B cell (primary cell): Measurements from ENCODE around the gene CLK2. TPM values are rescaled to one million over a fixed set of nuclear protein-coding genes. Genes with fewer than 3 reads are reported as not detected.

Experiments
- ATAC-seq: fragments of 200-7000 bp; cut with Tn5 transposase; one replicate; pipeline ENCODE4 v1.10.0; 2021; ENCODE audit warnings: low read depth, mild to moderate bottlenecking, moderate number of reproducible peaks, moderate library complexity
- CTCF ChIA-PET: fragments of 350-600 bp; sonication (Branson Sonifier 250); formaldehyde crosslinking; loops from one replicate; lab custom pipeline; 2021; ENCODE audit warnings: antibody characterized with exemption, inconsistent platforms; lab: Charles Lee
- POLR2A ChIA-PET: fragments of 350-600 bp; sonication (Branson Sonifier 250); formaldehyde crosslinking; loops from one replicate; lab custom pipeline; 2021; ENCODE audit warnings: antibody characterized with exemption; lab: Charles Lee
- DNase-seq: peaks from one replicate; pipeline ENCODE4 v3.0.0; 2013
- H2AFZ ChIP-seq: 2 replicates; pipeline ENCODE4 v1.6.1; 2012; ENCODE audit warnings: mild to moderate bottlenecking, low read depth, low read length; ENCODE audit not compliant: insufficient read depth, poor library complexity, severe bottlenecking
- H3K27ac ChIP-seq, 2 donors: 1 replicate in 1 of 2; 2 replicates in 1 of 2; pipeline ENCODE4 v1.5.1; 2012 to 2013; ENCODE audit warnings: low read length in 2 of 2, mild to moderate bottlenecking in 2 of 2, moderate library complexity in 1 of 2
- H3K27me3 ChIP-seq, 4 experiments: fragments of 200-600 bp in 1 of 4; sonication (generic) in 1 of 4; replicated peaks in 1 of 4; 1 replicate in 2 of 4; 2 replicates in 2 of 4; pipeline versions ENCODE4 v1.6.1 to v1.7.0; 2013 to 2016; ENCODE audit warnings: low read length in 3 of 4, mild to moderate bottlenecking in 2 of 4, mixed read lengths in 1 of 4, moderate library complexity in 1 of 4; ENCODE audit not compliant: insufficient read depth in 4 of 4, control insufficient read depth in 3 of 4; ENCODE audit errors: control extremely low read depth in 1 of 4
- H3K36me3 ChIP-seq, 2 experiments: replicated peaks in 1 of 2; 1 replicate in 1 of 2; 2 replicates in 1 of 2; pipeline versions ENCODE4 v1.6.1 to v1.7.1; 2013; ENCODE audit warnings: low read length in 1 of 2; ENCODE audit not compliant: insufficient read depth in 2 of 2, control insufficient read depth in 1 of 2; ENCODE audit errors: control extremely low read depth in 1 of 2, extremely low read depth in 1 of 2
- H3K4me1 ChIP-seq, 2 donors: fragments of 200-600 bp in 1 of 2; sonication (generic) in 1 of 2; 1 replicate in 1 of 2; 2 replicates in 1 of 2; pipeline versions ENCODE4 v1.5.1 to v1.6.1; 2013 to 2017; ENCODE audit warnings: low read length in 2 of 2; ENCODE audit not compliant: control insufficient read depth in 2 of 2, insufficient read depth in 2 of 2
- H3K4me2 ChIP-seq: replicated peaks from 2 replicates; pipeline ENCODE3; 2012; ENCODE audit warnings: mild to moderate bottlenecking, low read depth, low read length; ENCODE audit not compliant: poor library complexity, severe bottlenecking
- H3K4me3 ChIP-seq, 5 experiments: fragments of 200-600 bp in 1 of 5; sonication (generic) in 1 of 5; 1 replicate in 3 of 5; 2 replicates in 2 of 5; pipeline versions ENCODE4 v1.5.1 to v1.7.0; 2011 to 2016; ENCODE audit warnings: low read length in 4 of 5, mild to moderate bottlenecking in 4 of 5, low read depth in 2 of 5, control low read depth in 1 of 5, moderate library complexity in 1 of 5; ENCODE audit not compliant: insufficient read depth in 1 of 5; ENCODE audit errors: control extremely low read depth in 1 of 5, extremely low read depth in 1 of 5
- H3K79me2 ChIP-seq: fragments of 200-600 bp; sonication (generic); one replicate; pipeline ENCODE4 v1.6.0; 2016; ENCODE audit warnings: low read length; ENCODE audit not compliant: control insufficient read depth, insufficient read depth
- H3K9ac ChIP-seq: fragments of 200-600 bp; sonication (generic); 2 replicates; pipeline ENCODE4 v1.6.1; 2017; ENCODE audit warnings: mild to moderate bottlenecking, low read length, moderate library complexity
- H3K9me3 ChIP-seq, 3 donors: one replicate each; pipeline versions ENCODE4 v1.6.1 to v1.7.1; 2013; ENCODE audit warnings: low read length in 2 of 3; ENCODE audit not compliant: control insufficient read depth in 2 of 3, insufficient read depth in 1 of 3; ENCODE audit errors: control extremely low read depth in 1 of 3
- H4K20me1 ChIP-seq: 2 replicates; pipeline ENCODE4 v1.6.0; 2012; ENCODE audit warnings: mild to moderate bottlenecking, low read length; ENCODE audit not compliant: insufficient read depth, control insufficient read depth, poor library complexity, severe bottlenecking
- H3K27ac Mint-ChIP-seq: one replicate; pipeline ENCODE4 v1.8.0; 2021; ENCODE audit warnings: mixed read lengths
- H3K27me3 Mint-ChIP-seq: one replicate; pipeline ENCODE4 v1.8.0; 2021; ENCODE audit warnings: mixed read lengths
- H3K4me1 Mint-ChIP-seq: one replicate; pipeline ENCODE4 v1.8.0; 2021; ENCODE audit warnings: mixed read lengths
- H3K4me3 Mint-ChIP-seq: one replicate; pipeline ENCODE4 v1.8.0; 2021; ENCODE audit warnings: mixed read lengths
- H3K9me3 Mint-ChIP-seq: one replicate; pipeline ENCODE4 v1.8.0; 2022; ENCODE audit warnings: mixed read lengths; ENCODE audit not compliant: insufficient read depth
- CTCF ChIP-seq: fragments of 200-600 bp; IDR thresholded peaks from one replicate; pipeline ENCODE4 v1.8.0; 2022; ENCODE audit warnings: antibody characterized with exemption, mild to moderate bottlenecking
- EZH2 ChIP-seq: IDR thresholded peaks from 2 replicates; pipeline ENCODE4 v1.6.1; 2012; ENCODE audit warnings: borderline replicate concordance, low read depth, mild to moderate bottlenecking, moderate library complexity, low read length; ENCODE audit not compliant: insufficient read depth, poor library complexity, severe bottlenecking
- WGBS: methylation state at CpG from one replicate; pipeline ENCODE4 v1.1.5; 2013; ENCODE audit warnings: missing lambda C conversion rate; ENCODE audit not compliant: insufficient coverage; 5-methylcytosine and 5-hydroxymethylcytosine counted together
- intact Hi-C: fragments of 100-400 bp; cut with micrococcal nuclease; formaldehyde crosslinking; loops from one replicate; pipeline ENCODE4 v1.10.0; 2022
- polyA plus RNA-seq: library from polyadenylated mRNA; depleted of rRNA; stranded (reverse); fragments of >200 nt; gene quantifications from 2 replicates; pipeline ENCODE4 v1.2.3, GENCODE V29; 2012
- total RNA-seq, 2 donors: library from RNA; stranded (reverse); fragments of 120-200 nt in 1 of 2; gene quantifications; 1 replicate in 1 of 2; 2 replicates in 1 of 2; pipeline versions ENCODE4 v1.2.3 to v1.2.4, GENCODE V29; 2013 to 2022

The CLK2 gene
- total and polyA plus RNA-seq, 2 donors (not counting 1 experiment from before 2014, with no cell fraction given), result 152 to 161 TPM

DNA sequence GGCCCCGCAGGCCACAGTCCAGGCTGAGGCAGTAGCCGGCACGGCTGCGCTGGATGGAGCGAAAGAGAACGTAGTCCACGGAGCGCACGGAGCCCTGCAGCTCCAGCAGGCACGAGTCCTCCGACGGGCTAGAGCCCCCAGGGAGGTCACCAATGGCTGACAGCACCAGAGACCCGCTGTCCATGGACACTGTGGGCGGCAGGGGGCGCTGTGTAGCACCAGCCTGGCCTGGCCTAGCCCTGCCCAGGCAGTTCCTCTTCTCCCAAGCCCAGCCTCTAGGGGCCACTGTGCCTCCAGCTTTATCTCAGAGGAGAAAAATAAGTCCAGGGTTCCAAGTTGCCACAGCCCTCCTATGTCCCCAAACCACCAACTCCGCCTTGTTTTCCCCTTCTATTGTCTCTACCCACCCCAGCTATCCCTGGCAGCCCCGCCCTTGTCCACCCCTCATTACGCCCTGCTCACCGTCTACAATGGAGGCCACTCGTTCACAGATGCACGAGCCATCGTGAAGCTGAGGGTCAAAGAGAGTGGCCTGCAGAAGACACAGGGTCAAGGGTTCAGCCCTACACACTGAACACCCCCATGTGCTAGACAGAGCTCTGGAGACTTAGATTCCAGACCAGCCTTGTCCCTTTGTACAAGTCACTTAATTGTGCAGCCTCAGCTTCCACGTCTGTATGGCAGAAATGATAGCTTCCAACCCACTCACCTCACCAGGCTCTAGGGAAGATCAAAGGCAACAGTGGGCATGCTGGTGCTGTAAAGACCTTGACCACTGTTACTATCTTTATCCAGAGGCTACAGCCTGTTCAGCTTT, 22.5 kb downstream of the CLK2 start:
- Histone ChIP-seq H3K27me3 (no peaks in the 10 kb centered on the region), H3K36me3 (no peaks in the 10 kb centered on the region), H3K4me1 (peaks cover 19 to 30% of the 10 kb centered on the region in 2 donors), H3K9me3 (peaks cover 0 to 3% (median 0%) of the 10 kb centered on the region in 3 donors), H2AFZ (peak overlapping the region; percentile 97), H3K4me2 (peak overlapping the region; percentile 99), H3K27ac (peak overlapping the region; percentile 8 to 52), H3K9ac (peak overlapping the region; percentile 72), H3K4me3 (peak overlapping the region in 4 of 5 experiments; percentile 47 to 69 (median 60)), H4K20me1 (no peaks in the 10 kb centered on the region), H3K79me2 (no peaks in the 10 kb centered on the region)
- POLR2A ChIA-PET, result interaction anchor here (0.6 to 1.5 kb wide), 11 partner anchors 8 to 189 kb away, joined by 3 to 8 read pairs (median 4); partner anchors contain the start of genes CLK2, SCAMP3 and THBS3
- Mint-ChIP-seq H3K4me1 (peaks cover 32% of the 10 kb centered on the region), H3K4me3 (peak overlapping the region; percentile 79), H3K27me3 (no peaks in the 10 kb centered on the region), H3K9me3 (no peaks in the 10 kb centered on the region), H3K27ac (peak overlapping the region; percentile 47)
- TF ChIP-seq EZH2, result no peak
- TF ChIP-seq CTCF, result peak; percentile 100
- DNase-seq (peak; percentile 95), ATAC-seq (peak; percentile 96)
- intact Hi-C loops, result loop anchor here (1.0 to 2.0 kb wide), 5 partner anchors 26 to 341 kb away; partner anchors contain the start of genes FDPS and HCN3
- CTCF ChIA-PET, result interaction anchor here (0.6 to 5.8 kb wide), 52 partner anchors 9 to 1079 kb away, joined by 3 to 128 read pairs (median 5); partner anchors contain the start of genes ASH1L, CLK2, FDPS and HCN3
- 19% methylated on average over 23 of the region's 23 CpGs for WGBS
